Measurements from ENCODE around the gene AGAP2.
"Not testable (repeated sequence)": the region's sequence is repeated elsewhere in the genome, so short reads cannot be mapped to it uniquely, and the experiment has no call there.

The AGAP2 gene

GRCh38 chr12:57721846-57722608 lies 16.5 kb downstream of the AGAP2 start:
- DNase-seq: not testable (repeated sequence)

GRCh38 chr12:57720606-57721595 lies 17.6 kb downstream of the AGAP2 start:
- no peak for DNase-seq

DNA sequence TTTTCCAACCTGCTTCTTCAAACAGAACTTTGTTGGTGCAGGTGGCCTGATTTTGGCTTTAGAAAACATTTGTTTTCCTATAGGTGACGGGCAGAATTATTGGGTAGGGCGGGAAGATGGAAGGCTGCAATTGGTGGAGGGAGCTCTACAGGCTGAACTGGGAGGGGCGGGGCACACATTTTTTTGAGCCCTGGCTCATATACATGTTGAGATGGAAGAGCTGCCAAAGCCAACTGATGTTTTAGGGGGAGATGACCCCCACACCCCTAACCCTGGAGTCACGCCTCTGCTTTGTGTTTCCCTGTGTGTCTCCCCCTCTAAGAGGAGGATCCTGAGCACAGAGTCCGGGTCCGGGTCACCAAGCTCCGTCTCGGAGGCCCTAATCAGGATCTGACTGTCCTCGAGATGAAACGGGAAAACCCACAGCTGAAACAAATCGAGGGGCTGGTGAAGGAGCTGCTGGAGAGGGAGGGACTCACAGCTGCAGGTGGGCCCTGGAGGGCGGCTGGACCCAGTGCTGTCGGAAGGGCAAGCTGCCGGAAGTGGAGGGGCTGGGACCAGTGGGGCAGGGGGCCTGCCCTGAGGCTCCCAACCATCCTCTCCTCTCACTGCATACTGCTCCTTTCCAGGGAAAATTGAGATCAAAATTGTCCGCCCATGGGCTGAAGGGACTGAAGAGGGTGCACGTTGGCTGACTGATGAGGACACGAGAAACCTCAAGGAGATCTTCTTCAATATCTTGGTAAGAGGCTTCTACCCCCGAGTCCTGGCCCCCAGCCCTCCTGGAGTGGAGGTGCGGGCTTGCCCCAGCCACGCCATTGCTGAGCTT lies 18.6 kb downstream of the AGAP2 start:
- DNase-seq: no peak

GRCh38 chr12:57718641-57719528 lies 19.7 kb downstream of the AGAP2 start:
- no peak for DNase-seq

- no peak for DNase-seq
Measured at GRCh38 chr12:57717846-57718640, 20.5 kb downstream of the AGAP2 start.

- DNase-seq: no peak
Measured at GRCh38 chr12:57717131-57717530, 21.4 kb downstream of the AGAP2 start.

DNA sequence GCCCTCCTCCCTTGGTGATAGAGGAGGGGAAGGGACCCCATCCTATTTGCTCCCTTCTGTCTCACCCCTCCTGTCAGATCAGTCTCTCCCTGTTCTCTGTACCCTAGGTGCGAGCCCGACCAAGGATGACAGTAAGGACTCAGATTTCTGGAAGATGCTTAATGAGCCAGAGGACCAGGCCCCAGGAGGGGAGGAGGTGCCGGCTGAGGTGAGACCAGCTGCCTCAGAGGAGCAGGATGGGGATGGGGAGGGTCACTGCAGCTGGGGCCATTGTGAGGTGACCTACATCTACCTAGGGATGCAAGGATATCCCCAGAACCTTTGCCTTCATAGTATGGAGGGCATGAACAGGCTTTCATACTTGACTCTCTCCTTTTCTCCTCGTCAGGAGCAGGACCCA lies 22.2 kb downstream of the AGAP2 start:
- DNase-seq: no peak

DNA sequence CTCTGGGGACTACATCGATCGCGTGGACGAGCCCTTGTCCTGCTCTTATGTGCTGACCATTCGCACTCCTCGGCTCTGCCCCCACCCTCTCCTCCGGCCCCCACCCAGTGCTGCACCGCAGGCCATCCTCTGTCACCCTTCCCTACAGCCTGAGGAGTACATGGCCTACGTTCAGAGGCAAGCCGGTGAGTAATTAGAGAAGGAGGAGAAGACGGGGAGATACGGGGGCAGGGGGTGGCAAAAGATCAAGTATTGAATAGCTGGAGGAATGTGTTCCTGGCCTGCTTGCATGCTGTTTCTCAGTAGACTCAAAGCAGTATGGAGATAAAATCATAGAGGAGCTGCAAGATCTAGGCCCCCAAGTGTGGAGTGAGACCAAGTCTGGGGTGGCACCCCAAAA lies 22.8 kb downstream of the AGAP2 start:
- no peak for DNase-seq

GRCh38 chr12:57715036-57715748 lies 23.4 kb downstream of the AGAP2 start:
- DNase-seq: not testable (repeated sequence)

DNA sequence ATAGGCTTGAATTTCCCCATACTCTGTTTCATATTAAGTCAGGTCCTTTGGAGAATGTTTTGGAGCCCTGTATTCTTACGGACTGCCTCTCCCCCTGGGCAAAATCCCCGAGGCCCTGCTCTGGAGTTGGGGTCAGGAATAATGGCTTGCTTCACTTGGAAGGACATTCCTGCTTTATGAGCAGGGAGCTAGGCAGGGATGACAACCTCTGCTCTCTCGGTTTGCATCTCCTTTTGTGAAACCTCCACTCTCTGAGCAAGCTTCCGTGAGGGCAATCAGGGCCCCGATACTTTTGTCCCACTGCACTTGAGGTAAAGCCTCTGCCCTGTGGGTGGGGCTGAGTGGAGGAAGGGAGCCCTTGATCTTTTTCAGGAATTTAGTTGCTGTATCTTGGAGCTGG lies 25.3 kb downstream of the AGAP2 start:
- no peak for DNase-seq

DNA sequence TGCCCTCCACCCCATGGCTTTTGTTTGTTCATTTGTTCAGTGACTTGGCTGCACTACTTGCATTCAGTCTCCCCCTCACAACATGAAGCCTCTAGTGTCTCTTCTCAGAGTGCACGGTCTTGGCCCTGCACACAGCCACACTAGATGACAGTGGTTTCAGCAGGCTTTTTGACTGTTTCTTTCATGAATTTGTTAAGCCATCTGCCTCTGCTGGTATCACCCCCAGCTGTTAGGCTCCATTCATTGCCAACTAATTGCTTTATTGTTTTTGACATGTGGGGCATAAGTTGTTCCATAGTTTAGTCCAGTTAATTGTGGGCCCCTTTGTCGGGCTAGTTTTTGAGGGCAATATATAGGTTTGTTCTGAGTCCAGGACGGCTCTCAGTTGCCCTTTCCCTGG lies 25.8 kb downstream of the AGAP2 start:
- no peak for DNase-seq

DNA sequence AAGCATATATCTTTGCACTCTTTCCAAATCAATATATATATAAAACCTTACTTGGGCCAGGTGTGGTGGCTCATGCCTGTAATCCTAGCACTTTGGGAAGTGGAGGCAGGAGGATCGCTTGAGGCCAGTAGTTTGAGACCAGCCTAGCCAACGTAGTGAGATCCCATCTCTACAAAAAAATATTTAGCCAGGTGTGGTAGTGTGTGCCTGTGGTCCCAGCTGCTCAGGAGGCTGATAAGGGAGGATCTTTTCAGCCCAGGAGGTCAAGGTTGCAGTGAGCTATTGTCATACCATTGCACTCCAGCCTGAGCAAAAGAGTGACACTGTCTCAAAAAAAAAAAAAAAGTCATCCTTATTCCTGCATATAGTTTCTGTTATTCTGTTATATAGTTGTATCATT lies 30.2 kb downstream of the AGAP2 start:
- DNase-seq: no peak

GRCh38 chr12:57707250-57707649 lies 31.3 kb downstream of the AGAP2 start:
- no peak for DNase-seq

DNA sequence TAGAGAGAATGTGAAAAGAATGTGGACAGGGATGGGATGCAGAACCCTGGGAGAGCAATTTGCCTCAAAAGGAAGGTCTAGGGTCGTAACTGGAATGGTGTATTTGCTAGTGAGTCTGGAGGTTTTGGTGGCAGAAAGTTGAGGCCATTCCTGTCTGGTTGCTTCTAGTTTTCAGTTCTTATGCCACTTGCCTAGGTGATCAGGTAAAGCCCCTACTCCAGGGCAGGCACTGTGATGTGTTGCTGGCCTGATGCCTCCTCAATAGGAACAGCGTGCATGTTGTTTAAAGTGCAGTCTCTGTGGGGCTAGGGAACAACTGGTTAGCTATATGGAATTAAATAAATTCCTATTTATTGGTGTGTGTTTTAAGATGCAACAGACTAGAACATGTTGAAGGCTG lies 38.2 kb downstream of the AGAP2 start:
- DNase-seq: no peak

DNA sequence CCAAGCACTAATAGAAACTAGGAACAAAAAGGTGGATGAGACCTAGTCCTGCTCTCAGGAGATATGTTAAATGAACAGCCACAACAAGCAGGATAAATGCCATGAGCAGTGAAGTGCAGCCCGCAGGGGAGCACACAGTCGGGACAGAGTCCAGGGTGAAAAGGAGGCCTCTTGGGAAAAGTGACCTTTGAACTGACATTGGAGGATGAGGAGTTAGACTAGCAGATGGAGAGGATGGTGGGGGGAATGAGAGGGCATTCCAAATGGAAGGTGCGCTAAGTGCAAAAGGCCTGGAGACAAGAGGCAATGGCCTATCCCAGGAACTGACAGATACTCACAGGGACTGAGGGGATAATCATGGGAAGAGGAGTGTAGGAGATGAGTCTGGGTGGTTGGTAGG lies 40.1 kb downstream of the AGAP2 start:
- DNase-seq: no peak

DNA sequence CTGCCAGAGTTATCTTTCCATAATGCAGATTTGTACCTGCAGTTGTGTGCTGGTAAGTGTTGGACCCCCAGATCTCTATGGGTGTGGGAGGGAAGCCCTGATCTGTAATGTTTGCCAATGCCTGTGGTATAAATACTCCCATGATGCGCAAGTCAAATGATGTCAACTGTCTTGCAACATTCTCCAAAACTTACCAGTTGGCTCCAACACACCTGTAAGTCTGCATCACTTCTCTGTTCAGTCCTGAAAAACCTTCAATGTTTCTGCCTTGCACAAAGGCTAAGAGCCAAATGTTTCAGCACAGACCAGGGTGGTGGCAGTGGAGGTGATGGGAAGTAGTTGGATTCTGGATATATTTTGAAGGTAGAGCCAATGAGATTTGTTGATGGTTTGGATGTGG lies 41.5 kb downstream of the AGAP2 start:
- no peak for DNase-seq

DNA sequence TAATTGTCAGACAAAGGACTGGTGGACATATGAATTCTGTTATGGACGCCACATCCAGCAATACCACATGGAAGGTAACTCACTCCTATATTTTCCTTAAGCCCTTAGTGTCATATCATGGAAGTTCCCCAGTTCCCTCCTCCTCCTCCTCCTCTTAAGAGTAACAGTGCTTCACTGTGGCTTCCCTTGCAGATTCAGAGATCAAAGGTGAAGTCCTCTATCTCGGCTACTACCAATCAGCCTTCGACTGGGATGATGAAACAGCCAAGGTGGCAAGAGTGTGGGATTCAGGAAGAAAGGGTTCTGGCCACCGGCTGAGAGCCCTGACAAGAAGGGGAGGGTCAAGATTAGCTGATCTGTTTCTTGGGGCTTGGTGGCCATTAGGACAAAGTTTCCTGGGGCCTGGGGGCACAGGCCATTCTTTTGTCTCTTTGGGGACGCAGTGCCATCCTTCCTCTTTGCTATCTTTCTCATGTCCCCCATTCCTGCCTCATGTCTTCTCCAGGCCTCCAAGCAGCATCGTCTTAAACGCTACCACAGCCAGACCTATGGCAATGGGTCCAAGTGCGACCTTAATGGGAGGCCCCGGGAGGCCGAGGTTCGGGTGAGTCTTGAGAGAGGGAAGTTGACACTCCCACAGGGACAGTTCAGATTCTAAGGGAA lies 42.6 kb downstream of the AGAP2 start:
- DNase-seq: no peak

DNA sequence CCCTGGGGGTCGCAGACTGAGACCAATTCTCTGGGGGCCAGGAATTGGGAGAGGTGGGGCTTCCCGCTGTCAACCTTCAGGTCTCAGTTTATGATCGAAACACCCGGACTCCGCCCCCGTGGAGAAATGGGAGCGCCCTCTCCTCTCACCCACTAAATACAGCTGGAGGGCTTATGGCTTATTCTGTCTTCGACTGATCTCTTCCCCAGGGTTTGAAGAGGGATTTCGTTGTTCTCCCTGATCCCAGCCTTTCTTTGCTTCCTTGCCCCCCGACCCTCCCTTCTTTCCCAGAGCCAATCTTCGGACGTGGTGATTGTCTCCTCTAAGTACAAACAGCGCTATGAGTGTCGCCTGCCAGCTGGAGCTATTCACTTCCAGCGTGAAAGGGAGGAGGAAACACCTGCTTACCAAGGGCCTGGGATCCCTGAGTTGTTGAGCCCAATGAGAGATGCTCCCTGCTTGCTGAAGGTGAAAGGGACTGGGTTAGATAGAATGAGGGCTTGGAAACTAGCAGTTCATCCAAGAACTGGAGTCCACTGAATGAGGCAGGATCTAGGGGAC lies 44.0 kb downstream of the AGAP2 start:
- peak; percentile 13 for DNase-seq

GRCh38 chr12:57693659-57694458 lies 44.7 kb downstream of the AGAP2 start, which contains the start of gene OS9:
Gene OS9 (plus strand): TSS chr12:57694132. CDS start chr12:57694162, 30 bp downstream.
- DNase-seq: peak; percentile 94

Data from effector CD8-positive, alpha-beta T cell (primary cell).